GM11168 (cell line): ENCODE measurements around the gene TMEM131L.
"Not testable (repeated sequence)": the region's sequence is repeated elsewhere in the genome, so short reads cannot be mapped to it uniquely, and the experiment has no call there.

Source experiments
- in situ Hi-C: fragments of 300-500 bp; cut with MboI; formaldehyde crosslinking; loops from one replicate; pipeline ENCODE4 v1.12.0; 2022; ENCODE audit warnings: low sequenced_read_pairs; ENCODE audit not compliant: unreplicated experiment

TMEM131L gene

DNA sequence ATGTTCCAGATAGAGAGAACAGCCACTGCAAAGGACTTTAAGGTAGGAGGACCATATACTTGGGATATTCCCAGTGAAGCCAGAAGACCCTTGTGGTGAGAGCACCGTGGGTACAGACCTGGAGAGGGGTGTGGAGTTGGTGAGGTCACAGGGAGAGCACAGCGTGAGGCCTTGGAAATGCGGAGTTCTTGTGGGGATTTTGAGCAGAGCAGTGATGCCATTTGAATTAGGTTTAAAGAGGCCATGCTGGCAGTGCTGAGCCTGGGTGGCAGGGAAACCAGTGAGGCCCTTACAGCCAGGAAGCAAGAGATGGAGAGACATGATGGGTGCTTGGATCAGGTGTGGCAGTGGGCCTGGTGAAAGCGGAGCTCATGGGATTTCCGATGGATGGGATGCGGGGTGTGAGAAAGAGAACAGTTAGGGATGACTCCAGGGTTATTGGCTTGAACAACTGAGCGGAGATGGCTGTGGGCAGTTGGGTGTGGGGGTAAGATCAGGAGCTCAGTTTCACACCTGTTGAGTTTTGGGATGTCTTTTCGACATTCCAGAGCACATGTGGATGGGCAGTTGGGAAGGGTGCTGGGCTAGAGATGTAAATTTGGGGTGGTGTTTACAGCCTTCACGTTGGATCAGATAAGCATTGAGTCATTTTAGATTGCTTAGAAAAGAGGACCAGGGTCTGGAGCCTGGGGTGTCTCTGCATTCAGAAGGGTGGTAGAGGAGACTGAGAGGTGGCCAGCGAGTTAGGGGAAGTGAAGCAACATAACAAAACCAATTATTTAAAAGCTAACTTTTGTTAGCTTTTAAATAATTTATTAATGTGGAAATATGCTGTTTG, 68.9 kb downstream of the TMEM131L start:
- in situ Hi-C loops = loop anchor here (5.0 kb wide), 1 partner anchor 48 kb away; no protein-coding TSS in a partner anchor

DNA sequence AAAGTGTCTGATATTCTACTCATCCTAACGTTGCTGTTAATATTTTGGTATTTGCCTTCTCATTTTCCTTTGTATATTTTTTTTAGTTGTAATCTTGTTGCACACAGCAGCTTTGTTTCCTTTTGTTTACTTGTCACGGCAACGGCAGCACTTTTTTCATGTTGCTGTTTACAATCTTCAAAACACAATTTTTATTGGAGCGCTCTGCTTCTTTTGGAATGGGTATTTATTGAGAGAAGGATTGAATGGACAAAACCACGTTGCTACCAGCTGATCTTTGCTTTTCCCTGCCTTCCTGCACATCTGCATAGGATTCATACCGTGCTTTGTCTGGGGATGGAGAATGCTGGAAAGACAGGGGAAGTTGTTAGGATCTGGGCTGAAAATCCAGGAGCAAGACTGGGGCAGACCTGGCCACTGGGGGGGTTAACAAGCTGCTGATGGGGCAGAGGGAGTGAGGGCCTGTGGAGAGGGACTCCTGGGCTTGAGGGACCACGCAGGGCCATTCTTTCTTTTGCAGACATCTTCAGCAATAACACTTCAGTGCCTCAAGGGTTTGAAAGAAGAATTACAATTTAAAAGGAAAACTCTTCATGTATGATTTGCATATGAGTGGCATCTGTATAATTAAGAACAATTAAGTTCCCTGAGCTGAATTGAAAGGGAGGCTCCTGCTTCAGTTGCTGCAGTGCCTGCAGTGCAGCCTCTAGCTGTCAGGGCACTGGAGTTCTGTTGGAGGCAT, 69.8 kb downstream of the TMEM131L start:
- in situ Hi-C loops = loop anchor here (5.0 kb wide), 1 partner anchor 49 kb away; no protein-coding TSS in a partner anchor

DNA sequence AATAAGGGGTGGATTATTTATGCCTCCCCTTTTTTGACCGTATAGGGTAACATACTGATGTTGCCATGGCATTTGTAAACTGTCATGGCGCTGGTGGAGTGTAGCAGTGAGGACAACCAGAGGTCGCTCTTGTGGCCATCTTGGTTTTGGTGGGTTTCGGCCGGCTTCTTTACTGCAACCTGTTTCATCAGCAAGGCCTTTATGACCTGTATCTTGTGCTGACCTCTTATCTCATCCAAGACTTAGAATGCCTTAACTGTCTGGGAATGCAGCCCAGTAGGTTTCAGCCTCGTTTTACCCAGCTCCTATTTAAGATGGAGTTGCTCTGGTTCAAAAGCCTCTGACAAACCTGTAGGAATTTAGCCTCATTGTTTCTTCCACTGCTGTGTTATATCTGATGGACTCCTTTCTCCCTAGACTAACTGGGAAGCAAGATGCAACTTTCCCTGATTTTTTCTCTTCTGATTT, 71.4 kb downstream of the TMEM131L start:
- in situ Hi-C loops = loop anchor here (5.0 kb wide), 1 partner anchor 50 kb away; no protein-coding TSS in a partner anchor

DNA sequence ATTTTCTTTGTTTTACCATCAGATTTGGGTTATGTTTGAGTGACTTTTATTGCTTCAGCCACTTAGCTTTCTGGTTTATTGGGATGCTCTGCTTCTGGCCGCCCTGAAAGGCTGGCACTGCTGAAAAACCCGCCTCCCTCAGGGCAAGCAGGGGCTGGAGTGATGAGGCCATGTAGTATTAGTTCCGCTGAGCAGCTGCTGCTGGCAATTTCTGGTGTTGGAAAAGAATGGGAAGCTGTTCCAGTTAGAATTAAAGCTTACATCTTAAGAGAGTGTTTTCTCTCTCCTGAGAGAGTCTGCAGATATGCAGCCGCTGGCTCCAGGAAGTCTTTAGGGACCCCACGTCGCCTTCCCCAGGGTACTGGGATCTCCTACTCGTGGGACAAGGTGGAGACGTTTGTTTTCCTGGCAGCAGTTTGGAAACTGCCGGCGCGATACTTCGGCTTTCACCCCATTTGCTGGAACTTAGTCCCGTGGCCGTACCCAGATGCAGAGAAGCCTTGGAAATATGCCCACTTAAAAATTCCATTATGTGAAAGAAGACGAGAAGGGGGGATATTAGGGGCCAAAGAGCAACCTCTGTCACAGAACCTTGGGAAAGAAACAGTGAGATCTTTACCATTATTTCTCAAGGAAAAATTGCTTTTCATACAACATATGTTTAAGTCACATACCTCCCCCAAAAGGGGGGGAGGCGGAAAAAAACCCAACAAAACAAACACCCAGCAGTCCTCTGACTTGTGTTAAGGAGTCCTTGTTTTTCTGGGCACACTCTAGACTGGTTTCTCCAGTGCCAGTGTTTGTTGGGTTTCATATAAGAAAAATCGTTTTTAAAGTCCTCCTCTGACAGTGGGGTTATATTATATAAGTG, 72.6 kb downstream of the TMEM131L start:
- in situ Hi-C loops = loop anchor here (5.0 kb wide), 1 partner anchor 51 kb away; no protein-coding TSS in a partner anchor

DNA sequence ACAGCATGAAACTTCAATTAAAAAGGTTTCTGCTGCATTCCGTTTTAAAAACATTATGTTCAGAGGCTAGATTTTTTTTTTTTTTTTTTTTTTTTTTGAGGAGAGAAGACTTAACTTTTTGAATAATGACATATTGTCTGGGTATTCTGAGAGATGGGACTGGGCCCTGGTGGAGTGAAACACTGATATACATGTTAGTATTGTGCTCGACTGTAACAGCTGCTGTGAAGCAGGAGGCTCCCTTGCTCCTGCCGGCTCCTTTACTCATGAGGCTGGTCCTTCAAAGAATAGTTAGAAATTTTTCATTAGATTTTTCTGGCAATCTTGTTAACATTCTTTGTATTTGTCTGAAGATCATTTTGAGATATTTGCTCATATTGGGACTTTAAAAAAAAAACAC, 73.3 kb downstream of the TMEM131L start:
- in situ Hi-C loops = loop anchor here (5.0 kb wide), 1 partner anchor 52 kb away; no protein-coding TSS in a partner anchor

DNA sequence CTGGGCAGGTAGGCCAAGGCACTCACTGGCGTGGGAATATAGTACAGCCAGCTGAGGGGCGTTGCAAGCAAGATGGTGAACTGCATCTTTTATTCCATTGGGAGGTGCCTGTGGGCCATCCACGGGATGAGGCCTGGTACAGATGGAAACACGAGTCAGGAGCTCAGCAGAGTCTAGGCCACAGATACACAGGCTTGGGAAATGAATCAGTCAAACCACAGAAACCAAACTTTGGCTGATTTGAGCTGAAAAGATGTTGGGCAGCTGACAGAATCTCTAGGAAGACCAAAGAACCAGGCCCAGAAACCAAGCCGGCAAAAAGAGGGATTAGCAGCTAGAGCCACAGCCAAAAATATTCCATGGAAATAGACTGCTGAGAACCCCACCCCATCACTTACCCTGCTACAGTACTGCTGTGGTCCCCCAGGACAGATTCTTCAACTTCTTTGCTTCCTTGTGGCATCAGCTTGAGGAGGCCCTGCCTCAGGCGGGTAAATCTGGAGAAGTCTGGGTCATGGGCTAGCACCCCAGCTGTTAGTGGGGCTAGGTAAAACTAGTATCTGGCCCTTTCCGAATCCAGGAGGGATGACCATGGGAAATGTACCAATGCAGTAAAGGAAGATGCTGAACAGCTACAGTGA, 75.4 kb downstream of the TMEM131L start:
- in situ Hi-C loops = no loop called here

DNA sequence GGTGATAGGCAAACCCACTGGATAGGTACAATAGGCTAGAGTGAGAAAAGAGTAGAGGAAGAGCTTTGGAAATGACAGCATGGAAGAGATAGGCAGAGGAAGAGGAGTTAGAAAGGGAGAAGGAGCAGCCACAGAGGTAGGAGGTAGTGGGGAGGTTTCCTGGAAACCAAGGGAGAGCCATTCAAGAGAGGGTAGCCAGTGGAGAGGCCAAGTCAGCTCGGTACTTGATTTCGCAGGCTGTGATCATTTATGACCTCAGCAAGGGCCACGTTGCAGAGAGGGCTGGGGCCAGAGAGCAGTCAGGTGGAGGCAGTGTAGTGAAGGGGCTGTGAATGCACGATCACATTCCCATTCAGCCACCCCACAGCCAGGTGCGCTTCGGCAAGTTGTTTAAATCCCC, 76.0 kb downstream of the TMEM131L start:
- in situ Hi-C loops = no loop called here

DNA sequence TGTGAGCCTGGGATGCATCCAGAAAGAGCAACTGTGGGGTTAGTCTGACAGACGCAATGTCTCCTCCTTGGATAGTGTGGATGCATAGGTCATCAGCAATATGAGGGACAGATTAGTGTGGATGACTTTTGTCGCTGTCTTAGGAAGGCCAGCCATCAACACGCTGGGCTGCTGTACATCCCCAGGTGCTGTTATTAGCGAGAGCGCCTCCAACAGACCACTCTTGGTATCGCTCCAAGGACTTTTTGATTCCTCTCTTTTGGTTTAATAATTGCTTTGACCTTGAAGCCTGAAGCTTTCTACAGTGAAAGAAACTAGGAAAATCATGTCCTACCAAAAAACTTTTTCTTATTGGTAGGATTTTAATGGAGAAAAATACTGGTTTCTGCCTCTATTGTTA, 76.7 kb downstream of the TMEM131L start:
- in situ Hi-C loops = no loop called here

DNA sequence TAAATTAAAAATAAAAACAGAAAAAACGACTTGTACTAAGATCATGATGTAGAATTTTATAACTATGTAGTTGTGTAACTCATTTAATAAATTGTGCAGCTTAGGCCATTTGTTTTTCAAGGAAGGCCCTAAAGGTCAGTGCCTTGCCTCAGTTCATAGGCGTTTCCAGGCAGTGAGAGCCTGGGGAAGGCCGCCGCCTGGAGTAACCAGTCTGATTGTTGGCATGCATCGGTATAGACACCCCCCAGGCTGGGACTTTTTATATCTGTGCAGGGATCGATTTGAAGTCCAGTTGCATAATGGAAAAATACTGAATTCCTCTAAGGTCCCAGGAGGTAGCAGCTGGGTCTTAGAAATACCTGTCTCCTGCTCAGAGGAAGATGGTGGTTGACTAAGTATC, 77.2 kb downstream of the TMEM131L start:
- in situ Hi-C loops = no loop called here

DNA sequence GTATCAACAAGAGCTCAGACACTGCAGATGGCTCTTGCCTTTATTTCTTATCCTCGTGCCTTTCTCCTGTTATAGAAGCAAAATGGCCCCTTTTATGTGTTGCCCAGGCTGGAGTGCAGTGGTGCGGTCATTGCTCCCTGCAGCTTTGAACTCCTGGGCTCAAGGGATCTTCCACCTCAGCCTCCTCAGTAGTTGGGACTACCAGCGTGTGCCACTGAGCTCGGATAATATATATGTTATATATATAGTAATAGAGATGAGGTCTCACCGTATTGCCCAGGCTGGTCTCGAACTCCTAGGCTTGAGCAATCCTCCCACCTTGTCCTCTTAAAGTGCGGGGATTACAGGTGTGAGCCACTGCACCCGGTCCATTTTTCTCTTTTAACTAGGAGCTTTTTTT, 79.7 kb downstream of the TMEM131L start:
- in situ Hi-C loops = no loop called here

DNA sequence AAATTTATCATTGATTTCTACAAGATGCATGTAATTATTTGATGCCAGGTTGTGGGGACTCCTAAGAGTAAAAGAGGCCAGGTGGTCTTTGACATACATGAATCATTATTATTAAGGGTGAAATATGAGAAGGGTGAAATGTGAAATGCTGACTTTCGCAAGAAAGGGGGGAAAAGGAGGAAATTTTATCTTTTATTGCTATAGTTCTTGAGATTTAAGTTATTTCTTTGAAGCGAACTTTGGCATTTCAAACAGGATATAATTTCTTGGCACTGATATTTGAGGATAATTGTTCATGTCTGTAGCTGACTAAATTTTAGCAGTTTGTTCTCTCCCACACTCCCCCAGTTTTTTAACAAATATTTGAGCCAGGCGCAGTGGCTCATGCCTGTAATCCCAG, 80.1 kb downstream of the TMEM131L start:
- in situ Hi-C loops = no loop called here

DNA sequence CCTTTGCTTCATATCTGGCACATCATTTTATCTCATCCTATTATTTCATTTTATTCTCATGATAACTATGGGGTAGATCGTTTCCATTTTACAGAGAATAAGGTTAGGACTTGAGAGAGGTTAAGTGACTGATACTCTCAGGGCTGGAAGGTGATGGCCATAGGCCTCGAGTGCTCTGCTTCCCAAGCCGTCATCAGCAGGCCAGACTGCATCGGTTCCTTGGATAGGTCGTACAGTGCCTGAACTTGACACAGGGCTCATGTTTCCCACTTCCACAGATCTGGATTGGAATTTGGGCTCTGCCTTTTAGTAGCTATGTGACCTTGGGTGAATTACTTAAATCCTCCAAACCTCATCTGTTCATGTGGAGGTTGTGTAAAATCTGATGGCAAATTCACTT, 81.4 kb downstream of the TMEM131L start:
- in situ Hi-C loops = no loop called here

DNA sequence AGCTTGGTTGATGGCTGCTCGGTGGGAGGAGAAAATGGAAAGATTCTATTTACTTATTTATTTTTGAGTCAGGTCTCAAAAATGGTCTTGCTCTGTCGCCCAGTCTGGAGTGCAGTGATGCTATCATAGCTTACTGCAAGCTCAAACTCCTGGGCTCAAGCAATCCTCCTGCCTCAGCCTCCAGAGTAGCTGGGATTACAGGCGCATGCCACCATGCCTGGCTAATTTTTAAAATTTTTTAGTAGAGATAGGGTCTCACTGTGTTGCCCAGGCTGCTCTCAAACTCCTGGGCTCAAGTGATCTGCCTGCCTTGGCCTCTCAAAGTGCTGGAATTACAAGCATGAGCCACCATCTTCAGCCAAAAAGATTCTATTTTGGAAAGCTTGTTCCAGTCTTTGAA, 82.7 kb downstream of the TMEM131L start:
- in situ Hi-C loops = not testable (repeated sequence)

DNA sequence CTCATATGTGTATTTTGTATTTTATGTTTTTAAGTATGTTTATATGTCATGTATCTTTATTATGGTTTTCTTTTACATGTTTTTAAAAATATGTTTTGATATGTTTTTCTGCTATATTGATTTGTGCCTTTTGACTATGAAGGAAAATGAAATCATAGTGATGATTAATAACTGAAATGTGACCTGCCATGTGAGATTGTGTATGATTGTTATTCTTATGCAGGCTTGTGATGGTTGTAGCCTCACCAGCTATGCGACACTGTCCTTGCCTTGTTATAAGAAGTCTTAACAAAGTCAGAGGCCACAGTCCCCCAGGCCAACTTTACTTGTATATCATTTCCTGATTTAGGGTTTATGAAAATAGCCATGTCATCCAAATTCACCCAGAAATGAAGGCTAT, 83.2 kb downstream of the TMEM131L start:
- in situ Hi-C loops = no loop called here

DNA sequence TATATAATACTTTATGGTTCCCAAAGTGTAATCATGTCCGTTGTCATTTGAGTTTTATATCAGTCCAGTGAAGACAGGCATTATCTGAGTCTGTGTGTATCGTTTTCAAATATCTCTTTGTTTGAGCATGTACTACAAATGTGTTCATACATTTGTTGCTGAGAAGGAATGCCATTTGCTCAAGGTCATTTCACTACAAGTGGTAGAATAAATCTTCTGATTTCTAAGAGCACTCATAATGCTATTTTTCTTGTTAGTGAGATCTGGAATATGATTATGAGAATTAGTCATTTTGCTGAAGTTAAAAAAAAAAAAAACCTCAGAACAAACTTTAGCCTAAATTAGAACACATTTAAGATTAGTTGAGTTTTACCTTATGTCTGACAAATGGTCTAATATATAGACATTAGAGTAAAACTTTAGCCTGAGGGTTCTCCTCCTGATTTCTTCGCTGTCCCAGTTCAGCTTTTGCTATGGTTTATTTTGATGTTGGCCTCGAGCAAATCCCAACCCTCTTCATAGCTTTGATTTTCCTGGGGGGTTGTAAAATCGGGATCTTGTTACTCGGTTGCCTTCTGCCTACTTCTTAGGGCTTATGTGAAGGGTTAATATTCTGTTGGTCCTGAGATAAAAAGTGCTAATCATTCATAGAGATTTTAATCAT, 87.1 kb downstream of the TMEM131L start:
- in situ Hi-C loops = no loop called here

DNA sequence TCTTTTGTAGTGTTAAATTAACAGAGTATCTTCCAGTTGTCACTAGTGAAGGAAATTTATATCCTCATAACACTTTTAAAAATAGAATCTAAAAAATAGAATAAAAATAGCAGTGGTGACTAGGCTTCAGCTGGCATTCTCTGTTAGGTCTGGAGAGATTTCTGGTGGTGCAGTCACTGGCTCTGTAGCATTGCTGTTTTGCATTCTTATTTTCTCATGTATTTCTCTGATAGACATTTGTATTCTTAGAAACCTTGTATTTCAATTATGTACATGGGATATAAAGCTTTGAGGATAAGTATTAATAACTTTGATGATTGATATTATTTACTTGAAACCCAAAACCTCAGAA, 87.6 kb downstream of the TMEM131L start:
- in situ Hi-C loops = no loop called here

DNA sequence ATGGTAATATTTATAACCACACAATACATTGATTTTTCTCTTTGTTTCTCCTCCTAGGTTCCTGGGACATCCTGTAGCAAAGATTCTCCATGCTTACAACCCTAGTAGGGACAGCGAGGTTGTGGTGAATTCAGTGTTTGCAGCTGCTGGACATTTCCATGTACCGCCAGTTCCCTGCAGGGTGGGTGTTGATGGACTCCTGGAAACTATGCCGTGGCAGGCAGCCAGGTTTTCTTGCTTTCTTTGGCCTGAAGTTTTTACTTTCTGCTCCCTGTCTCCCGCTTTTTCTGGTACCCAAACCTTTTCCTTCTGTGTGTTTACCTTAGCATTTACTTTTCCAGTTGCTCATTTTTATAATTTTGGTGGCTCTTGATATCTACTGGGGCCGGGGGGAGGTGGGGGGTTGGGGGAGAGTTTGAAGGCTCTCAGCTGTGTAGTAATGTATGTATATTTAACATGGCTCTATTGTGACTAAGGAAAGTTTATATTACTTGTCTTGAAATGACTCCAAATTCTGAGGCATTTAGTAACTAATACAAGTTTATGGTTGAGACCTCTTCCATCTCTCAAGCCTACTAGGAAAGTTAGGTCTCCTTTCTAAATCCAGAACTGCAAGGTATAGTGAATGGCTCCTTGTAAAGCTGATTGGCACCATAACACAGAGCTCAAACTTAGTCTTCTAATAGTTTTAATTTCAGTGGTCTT, 89.7 kb downstream of the TMEM131L start:
- in situ Hi-C loops = no loop called here

DNA sequence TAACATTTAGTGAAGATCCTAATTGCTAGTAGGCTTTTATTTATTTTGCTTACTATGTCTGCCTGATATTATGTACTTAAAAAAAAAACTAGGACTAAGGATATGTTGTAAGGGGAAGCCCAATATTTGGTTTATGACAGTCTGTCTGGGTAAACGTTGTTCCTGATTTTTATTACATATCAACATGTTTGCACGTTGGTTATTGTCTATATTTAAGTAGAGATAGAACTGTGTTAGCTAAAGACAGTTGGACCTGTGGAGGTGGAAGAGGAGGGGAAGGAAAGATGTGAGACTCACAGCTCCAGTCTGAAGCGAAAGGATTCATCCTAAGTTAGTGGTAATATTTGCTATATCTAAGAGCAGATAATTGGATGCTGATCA, 90.3 kb downstream of the TMEM131L start:
- in situ Hi-C loops = no loop called here

DNA sequence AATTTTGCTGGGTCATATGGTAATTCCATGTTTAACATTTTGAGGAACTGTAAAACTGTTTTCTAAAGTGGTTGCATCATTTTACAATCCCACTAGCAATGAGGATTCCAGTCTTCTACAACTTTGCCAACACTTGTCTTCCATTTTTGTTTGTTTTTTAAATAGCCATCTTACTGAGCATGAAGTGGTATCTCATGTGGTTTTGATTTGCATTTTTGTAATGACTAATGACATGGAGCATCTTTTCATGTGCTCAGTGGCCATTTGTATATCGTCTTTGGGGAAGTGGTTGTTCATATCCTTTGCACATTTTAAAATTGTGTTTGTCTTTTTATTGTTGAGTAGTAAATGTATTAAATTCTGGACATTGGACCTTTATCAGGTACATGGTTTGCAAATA, 94.7 kb downstream of the TMEM131L start:
- in situ Hi-C loops = no loop called here
